MM.1S (cell line): Measurements from ENCODE around the gene OR5AL1.

Experiments
- DNase-seq: peaks from one replicate; pipeline ENCODE4 v3.0.0-alpha.2; 2015
- H2AFZ ChIP-seq: fragments of 300-600 bp; sonication (generic); 2 replicates; pipeline ENCODE4 v1.6.0; 2016; ENCODE audit warnings: antibody characterized with exemption, low read length
- H3F3A ChIP-seq: fragments of 300-600 bp; sonication (generic); 2 replicates; pipeline ENCODE4 v1.6.1; 2016; ENCODE audit warnings: mild to moderate bottlenecking, antibody characterized with exemption, low read length, moderate library complexity, mixed read lengths; ENCODE audit not compliant: insufficient read depth
- H3K27ac ChIP-seq: fragments of 300-600 bp; sonication (generic); 2 replicates; pipeline ENCODE4 v1.5.1; 2016; ENCODE audit warnings: mild to moderate bottlenecking, low read length
- H3K27me3 ChIP-seq: fragments of 300-600 bp; sonication (generic); replicated peaks from 2 replicates; pipeline ENCODE4 v1.6.0; 2016; ENCODE audit warnings: low read length; ENCODE audit not compliant: insufficient read depth
- H3K36me3 ChIP-seq: fragments of 300-600 bp; sonication (generic); replicated peaks from 2 replicates; pipeline ENCODE4 v1.6.1; 2016; ENCODE audit warnings: mild to moderate bottlenecking, low read length, mixed read lengths; ENCODE audit not compliant: insufficient read depth
- H3K4me1 ChIP-seq: fragments of 300-600 bp; sonication (generic); 2 replicates; pipeline ENCODE4 v1.6.1; 2016; ENCODE audit warnings: low read length, mixed read lengths
- H3K4me2 ChIP-seq: fragments of 300-600 bp; sonication (generic); 2 replicates; pipeline ENCODE4 v1.6.0; 2016; ENCODE audit warnings: low read depth, low read length
- H3K4me3 ChIP-seq: fragments of 300-600 bp; sonication (generic); 2 replicates; pipeline ENCODE4 v1.5.1; 2016; ENCODE audit warnings: low read length, mixed read lengths
- H3K79me2 ChIP-seq: fragments of 300-600 bp; sonication (generic); 2 replicates; pipeline ENCODE4 v1.6.1; 2016; ENCODE audit warnings: mixed run types, low read length, mixed read lengths
- H3K9ac ChIP-seq: fragments of 300-600 bp; sonication (generic); 2 replicates; pipeline ENCODE4 v1.6.1; 2016; ENCODE audit warnings: low read length, mixed read lengths
- H3K9me2 ChIP-seq: fragments of 300-600 bp; sonication (generic); replicated peaks from 2 replicates; pipeline ENCODE4 v1.6.1; 2016; ENCODE audit warnings: mild to moderate bottlenecking, low read length, mixed read lengths; ENCODE audit not compliant: insufficient read depth
- H3K9me3 ChIP-seq: fragments of 300-600 bp; sonication (generic); replicated peaks from 2 replicates; pipeline ENCODE4 v1.6.1; 2016; ENCODE audit warnings: mild to moderate bottlenecking, low read length, mixed read lengths; ENCODE audit not compliant: insufficient read depth
- H4K20me1 ChIP-seq: fragments of 300-600 bp; sonication (generic); 2 replicates; pipeline ENCODE4 v1.6.1; 2016; ENCODE audit warnings: mild to moderate bottlenecking, low read length, moderate library complexity, mixed read lengths; ENCODE audit not compliant: insufficient read depth
- EZH2 ChIP-seq: fragments of 300-600 bp; sonication (generic); optimal IDR thresholded peaks from 2 replicates; pipeline ENCODE3; 2017; ENCODE audit warnings: low read depth, mild to moderate bottlenecking, antibody characterized with exemption, low read length, mixed read lengths
- EZH2phosphoT487 ChIP-seq: fragments of 300-600 bp; sonication (generic); IDR thresholded peaks from 2 replicates; pipeline ENCODE4 v1.6.1; 2018; ENCODE audit warnings: antibody characterized with exemption, low read length
- TF ChIP-seq, protein P1 (sequence below): fragments of 300-600 bp; sonication (generic); IDR thresholded peaks from 2 replicates; pipeline ENCODE4 v1.5.1; 2016; ENCODE audit warnings: antibody characterized with exemption, low read length, mixed read lengths

OR5AL1 gene

GRCh38 chr11:56412396-56412795 is at the start of gene OR5AL1:
Gene OR5AL1, plus strand, starts transcription at chr11:56412696.
- Histone ChIP-seq H3K9ac (no peak within 1 kb of the TSS), H3K36me3 (no peaks in the 10 kb centered on the region), H3F3A (no peaks in the 10 kb centered on the region), H3K27me3 (no peaks in the 10 kb centered on the region), H3K27ac (no peak within 1 kb of the TSS), H3K9me2 (no peaks in the 10 kb centered on the region), H2AFZ (no peak within 1 kb of the TSS), H3K4me1 (no peaks in the 10 kb centered on the region), H3K4me3 (no peak within 1 kb of the TSS), H3K4me2 (no peak within 1 kb of the TSS), H4K20me1 (no peaks in the 10 kb centered on the region), H3K9me3 (no peaks in the 10 kb centered on the region), H3K79me2 (no peaks in the 10 kb centered on the region)
- no peak for DNase-seq
- TF ChIP-seq, protein P1, sequence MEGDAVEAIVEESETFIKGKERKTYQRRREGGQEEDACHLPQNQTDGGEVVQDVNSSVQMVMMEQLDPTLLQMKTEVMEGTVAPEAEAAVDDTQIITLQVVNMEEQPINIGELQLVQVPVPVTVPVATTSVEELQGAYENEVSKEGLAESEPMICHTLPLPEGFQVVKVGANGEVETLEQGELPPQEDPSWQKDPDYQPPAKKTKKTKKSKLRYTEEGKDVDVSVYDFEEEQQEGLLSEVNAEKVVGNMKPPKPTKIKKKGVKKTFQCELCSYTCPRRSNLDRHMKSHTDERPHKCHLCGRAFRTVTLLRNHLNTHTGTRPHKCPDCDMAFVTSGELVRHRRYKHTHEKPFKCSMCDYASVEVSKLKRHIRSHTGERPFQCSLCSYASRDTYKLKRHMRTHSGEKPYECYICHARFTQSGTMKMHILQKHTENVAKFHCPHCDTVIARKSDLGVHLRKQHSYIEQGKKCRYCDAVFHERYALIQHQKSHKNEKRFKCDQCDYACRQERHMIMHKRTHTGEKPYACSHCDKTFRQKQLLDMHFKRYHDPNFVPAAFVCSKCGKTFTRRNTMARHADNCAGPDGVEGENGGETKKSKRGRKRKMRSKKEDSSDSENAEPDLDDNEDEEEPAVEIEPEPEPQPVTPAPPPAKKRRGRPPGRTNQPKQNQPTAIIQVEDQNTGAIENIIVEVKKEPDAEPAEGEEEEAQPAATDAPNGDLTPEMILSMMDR, result no peak
- TF ChIP-seq EZH2phosphoT487 (no peak), EZH2 (no peak)

GRCh38 chr11:56375324-56375723 is 37.2 kb upstream of the OR5AL1 start, which contains the start of gene OR8U1:
Gene OR8U1, plus strand, starts transcription at chr11:56375624. Its CDS starts 0 bp downstream, at chr11:56375624.
- no peaks in the 10 kb centered on the region for H3K36me3 ChIP-seq
- no peaks in the 10 kb centered on the region for H3K4me1 ChIP-seq
- no peak within 1 kb of the TSS for H3K4me2 ChIP-seq
- no peaks in the 10 kb centered on the region for H3K79me2 ChIP-seq
- H3F3A ChIP-seq, result no peaks in the 10 kb centered on the region
- no peak within 1 kb of the TSS for H3K27ac ChIP-seq
- no peak within 1 kb of the TSS for H3K4me3 ChIP-seq
- H3K9me3 ChIP-seq, result no peaks in the 10 kb centered on the region
- no peak for TF ChIP-seq EZH2phosphoT487
- TF ChIP-seq, protein P1, result no peak
- no peaks in the 10 kb centered on the region for H4K20me1 ChIP-seq
- no peaks in the 10 kb centered on the region for H3K27me3 ChIP-seq
- DNase-seq, result no peak
- H2AFZ ChIP-seq, result no peak within 1 kb of the TSS
- no peak within 1 kb of the TSS for H3K9ac ChIP-seq
- no peaks in the 10 kb centered on the region for H3K9me2 ChIP-seq

GRCh38 chr11:56380120-56380519 is 32.4 kb upstream of the OR5AL1 start:
- TF ChIP-seq EZH2, result no peak
- TF ChIP-seq, protein P1, result no peak
- TF ChIP-seq EZH2phosphoT487, result no peak
- H4K20me1 ChIP-seq, result no peaks in the 10 kb centered on the region
- no peak overlapping the region for H3K9ac ChIP-seq
- H3K9me2 ChIP-seq, result no peaks in the 10 kb centered on the region
- H3K4me2 ChIP-seq, result no peak overlapping the region
- no peaks in the 10 kb centered on the region for H3K4me1 ChIP-seq
- H3K36me3 ChIP-seq, result no peaks in the 10 kb centered on the region
- no peaks in the 10 kb centered on the region for H3K27me3 ChIP-seq
- DNase-seq, result no peak
- no peaks in the 10 kb centered on the region for H3F3A ChIP-seq
- H3K9me3 ChIP-seq, result no peaks in the 10 kb centered on the region
- H3K4me3 ChIP-seq, result no peak overlapping the region
- H3K79me2 ChIP-seq, result no peaks in the 10 kb centered on the region
- no peak overlapping the region for H3K27ac ChIP-seq
- H2AFZ ChIP-seq, result no peak overlapping the region
